GM18526 (cell line): ENCODE measurements around the gene NPAS2.

ENCODE experiments used
- POLR2A ChIP-seq: IDR thresholded peaks from 3 replicates; pipeline ENCODE4 v1.6.1; 2011; ENCODE audit not compliant: insufficient read length; ENCODE audit errors: extremely low read depth

Gene NPAS2

DNA sequence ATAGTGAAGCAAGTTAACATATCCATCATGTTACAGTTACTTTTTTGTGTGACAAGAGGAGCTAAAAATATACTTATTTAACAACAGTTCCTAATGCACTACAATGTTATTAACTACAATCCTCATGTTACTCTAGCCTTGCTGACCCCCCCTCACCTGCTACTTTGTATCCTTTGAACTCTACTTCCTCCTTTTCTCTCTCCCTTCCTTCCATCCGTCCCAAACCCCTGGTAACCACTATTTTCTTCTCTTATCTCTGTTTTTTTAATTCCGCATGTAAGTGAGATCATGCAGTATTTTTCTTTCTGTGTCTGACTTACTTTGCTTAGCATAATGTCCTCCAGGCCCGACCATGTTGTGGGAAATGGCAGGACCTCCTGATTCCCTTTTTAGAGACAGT, 59.4 kb downstream of the NPAS2 start:
- TF ChIP-seq POLR2A = no peak

- no peak for TF ChIP-seq POLR2A
These were observed 60.1 kb downstream of the NPAS2 start for GRCh38 chr2:100880036-100880435.

DNA sequence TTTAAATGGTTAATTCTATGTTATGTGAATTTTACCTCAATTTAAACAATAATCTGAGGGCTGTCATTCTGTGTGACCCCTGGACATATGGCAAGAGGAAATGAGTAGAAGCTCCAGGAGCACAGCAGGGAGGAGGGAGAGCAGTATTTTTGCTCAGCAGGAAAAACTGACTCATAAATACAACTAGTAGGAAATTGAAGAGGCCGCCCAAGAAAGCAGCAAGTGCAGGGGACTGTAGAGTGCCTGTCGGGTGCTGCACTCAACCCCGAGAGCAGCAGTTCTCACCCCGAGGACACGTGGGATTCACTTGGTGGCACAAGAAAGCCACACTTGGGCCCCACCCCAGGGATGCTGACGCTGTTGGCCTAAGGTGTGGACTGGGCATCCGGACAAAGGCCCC, 60.8 kb downstream of the NPAS2 start:
- TF ChIP-seq POLR2A = no peak

DNA sequence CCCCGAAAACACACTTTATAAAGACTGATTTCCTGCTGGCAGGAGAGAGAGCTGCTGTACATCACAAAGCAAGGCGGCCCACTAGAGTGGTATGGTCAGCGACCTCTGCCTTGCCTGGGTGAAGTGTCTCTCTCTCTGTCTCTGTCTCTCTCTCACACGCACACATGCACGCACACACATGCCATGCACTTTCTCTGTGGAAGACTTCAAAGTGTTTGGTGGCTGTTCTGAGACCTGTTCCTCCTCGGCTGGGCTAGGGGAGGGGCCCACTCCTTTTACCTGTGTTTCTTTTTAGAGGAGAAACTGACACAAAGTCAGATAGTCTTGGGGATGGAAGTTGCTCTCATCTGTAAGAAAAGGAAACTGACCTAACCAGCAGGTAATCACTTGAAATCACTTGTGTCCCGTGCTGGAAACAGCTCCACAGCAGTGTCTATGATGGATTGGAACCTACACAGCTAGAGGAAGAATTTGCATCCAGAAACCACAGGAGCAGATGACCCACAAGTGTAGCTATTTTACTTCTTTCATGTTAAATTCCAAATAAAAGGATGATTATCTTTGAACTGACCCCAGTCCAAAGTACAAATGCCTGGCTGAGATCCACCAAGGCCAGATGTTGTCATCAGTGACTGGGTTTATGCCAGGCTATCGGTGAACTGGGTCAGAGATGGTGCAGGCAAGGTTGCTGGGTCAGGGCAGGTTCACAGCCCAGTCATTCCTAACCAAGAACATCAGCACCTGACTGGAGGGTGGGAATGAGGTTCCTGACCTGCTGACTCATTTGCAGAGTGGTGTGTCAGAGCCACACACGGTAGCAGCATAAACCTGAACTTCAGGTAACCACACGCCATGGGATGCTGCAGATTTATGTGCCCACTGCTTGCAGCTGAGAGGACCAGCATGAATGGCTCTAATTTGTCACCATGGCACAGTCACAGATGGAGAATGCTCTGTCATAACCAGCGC, 63.0 kb downstream of the NPAS2 start:
- no peak for TF ChIP-seq POLR2A

DNA sequence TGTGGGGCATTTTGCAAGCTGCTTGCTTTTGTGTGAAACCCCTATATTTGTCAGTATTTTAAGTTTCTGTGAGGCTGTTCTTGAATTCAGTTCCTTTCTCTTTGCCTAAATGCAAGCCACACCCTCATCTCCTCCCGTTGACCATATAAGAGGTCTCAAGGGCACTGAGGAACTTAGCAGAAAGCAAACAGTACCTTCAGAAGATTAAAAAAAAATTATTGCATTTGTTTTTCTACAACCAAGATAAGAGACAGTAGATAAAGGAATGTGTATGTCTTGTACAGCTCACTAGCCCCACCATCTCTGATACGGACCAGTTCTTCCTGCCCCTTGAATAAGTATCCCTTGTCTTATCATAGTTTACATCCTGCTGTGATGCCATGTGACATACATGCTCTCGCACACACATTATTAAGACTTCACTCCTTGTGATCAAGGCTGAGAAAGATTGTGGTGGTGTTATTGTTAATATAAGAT, 64.2 kb downstream of the NPAS2 start:
- no peak for TF ChIP-seq POLR2A

- no peak for TF ChIP-seq POLR2A
These were observed 66.1 kb downstream of the NPAS2 start for GRCh38 chr2:100886085-100886484.

DNA sequence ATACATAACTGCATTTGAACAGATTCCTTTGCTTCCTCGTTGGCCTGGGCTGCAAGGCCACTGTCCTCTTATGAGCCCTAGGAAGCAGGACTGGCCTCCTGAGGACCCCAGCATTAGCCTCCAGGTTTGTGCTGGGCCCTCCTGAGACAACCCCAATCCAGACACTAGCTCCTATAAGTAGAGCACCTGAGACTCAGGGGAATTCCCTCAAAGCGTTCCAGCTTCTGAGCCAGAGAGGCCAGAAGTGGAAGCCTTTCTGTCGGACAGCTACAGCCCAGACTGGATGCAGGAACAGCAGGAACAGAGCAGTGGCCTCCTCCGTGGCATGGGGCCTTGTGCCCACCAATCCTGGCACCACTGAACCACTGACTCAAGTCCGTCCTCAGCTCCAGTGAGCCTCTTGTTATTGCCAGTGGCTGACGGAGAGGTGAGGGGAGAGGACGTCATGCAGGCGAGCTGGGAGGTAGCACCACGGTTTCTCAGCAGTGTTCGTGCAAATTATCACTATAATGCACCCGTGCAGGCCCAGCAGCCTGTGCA, 67.2 kb downstream of the NPAS2 start:
- no peak for TF ChIP-seq POLR2A

GRCh38 chr2:100887713-100888495, 68.0 kb downstream of the NPAS2 start:
- no peak for TF ChIP-seq POLR2A

DNA sequence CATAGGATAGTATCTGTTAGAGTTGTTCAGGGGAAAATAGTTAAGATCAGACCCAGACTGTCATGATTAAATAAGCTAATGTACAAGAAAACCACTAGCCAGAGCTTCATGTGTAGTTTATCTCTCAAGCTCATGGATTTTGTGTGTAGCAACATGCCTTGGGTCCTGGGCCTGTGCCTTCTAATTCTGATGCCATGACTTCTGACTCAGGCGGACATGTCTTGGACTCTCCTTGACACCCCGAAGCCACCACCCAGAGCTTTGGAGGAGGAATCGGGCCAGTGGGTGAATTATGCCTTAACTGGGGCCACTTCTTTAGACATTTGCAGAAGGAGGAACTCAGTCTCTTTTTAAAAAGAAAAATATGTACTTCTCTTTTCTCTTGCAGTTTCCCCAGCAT, 68.7 kb downstream of the NPAS2 start:
- no peak for TF ChIP-seq POLR2A

- TF ChIP-seq POLR2A = no peak
These were observed 69.3 kb downstream of the NPAS2 start for GRCh38 chr2:100889286-100889685.

DNA sequence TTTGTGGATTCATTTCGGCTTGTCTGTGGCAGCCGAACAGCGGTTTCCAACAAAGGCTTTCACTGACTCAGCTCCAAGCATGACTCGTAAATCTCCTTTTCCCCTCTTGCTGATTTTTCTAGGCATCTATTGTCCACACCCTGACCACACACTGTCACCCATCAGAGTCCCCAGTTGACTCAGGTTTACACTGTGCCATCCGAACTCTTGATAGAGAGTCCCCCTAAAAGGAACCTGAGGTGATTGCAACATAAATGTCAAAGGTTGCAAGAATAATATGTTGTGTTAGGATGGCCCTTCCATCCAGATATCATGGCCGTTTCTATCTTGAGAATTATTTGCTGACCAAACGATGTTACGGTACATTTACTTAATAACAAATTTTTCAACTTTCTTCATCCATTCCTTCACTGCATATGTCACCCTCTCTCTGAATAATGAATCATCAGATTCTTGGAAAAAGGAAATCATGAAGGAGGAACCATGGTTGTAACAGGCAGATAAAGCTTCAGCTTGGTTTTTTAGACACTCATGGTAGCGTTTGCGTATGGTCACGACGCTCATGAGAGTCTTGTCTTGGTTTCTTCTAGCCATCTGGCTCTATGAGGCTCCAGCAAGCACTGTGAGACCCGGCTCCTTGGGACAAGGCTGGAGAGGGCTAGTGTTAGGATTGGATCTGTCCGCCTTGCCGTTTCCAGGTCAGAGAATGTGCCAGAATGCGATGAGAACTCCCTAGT, 72.1 kb downstream of the NPAS2 start:
- TF ChIP-seq POLR2A = no peak

DNA sequence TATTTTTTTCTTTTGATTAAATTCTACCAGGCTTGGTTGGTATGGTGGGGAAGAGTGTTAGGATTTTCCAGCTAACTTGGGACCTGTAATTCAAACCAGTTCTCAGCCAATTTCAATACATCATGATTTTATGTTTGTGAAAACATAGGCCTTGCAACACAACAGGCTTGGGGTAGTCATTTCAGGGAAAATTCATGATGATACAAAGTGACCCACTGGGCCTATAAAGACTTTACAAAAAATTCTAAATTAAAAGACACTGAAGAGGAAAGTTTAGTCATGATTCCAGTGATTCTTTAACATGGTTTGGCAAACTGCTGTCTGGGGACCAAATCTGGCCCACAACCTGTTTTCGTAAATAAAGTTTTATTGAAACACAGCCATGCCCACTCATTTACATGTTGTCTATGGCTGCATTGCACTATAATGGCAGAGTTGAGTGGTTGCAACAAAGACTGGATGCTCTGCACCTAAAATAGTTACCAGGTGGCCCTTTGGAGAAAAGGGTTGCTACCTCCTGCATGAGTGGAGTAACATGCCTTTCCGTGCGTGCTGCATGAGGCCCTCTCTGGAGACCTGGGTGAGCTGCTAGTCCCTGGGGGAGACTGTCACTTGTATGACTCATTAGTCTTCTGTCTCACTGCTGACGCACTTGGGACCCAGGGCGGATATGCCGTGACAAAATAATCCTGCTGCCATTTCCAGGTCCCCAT, 73.6 kb downstream of the NPAS2 start:
- no peak for TF ChIP-seq POLR2A

DNA sequence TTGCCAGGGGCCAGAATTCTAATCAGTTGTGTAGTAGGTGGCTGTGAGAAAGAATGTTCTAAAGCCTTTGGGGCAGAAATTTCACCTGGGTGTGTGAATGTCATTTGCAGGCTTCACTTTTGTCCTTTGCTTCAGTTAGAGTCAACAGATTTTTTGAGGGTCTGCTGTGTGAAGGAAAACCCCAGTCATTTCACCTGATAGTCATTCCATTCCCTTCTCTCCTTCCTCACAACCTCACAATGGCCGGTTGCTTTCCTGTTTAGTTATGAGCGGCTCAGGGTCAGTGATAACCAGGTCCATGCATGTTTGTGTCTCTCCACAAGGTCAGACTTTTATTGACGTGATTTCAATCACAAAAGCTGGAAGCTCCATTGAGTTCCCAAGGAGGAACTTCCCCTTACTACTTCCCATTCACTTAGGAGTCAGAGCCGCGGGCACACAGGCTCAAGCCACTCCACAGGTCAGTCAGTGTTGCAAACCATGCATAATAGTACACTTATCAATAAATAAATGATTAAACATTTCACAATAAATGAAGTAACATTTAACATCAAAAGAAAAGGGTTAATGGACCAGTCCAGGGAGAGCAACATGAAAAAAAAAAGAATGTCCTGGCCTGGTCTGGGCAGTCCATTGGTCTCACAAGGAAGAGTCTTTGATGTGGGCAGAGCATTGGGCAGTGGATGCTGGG, 74.3 kb downstream of the NPAS2 start:
- no peak for TF ChIP-seq POLR2A

- TF ChIP-seq POLR2A = no peak
These were observed 74.8 kb downstream of the NPAS2 start for GRCh38 chr2:100894796-100895156.
